Left lobe of liver (tissue), 2 donors: ENCODE measurements around the gene TMEM141. TPM values are rescaled to one million over a fixed set of nuclear protein-coding genes. Genes with fewer than 3 reads are reported as not detected.

Experiments used
- ATAC-seq: fragments of 200-7000 bp; cut with Tn5 transposase; one replicate; pipeline ENCODE4 v1.9.1; 2020; ENCODE audit warnings: mild to moderate bottlenecking, moderate library complexity
- DNase-seq: peaks from one replicate; pipeline ENCODE4 v3.0.0-alpha.2; 2020; ENCODE audit warnings: low spot score
- total RNA-seq: library from RNA; stranded (reverse); gene quantifications from one replicate; pipeline ENCODE4 v1.2.1, GENCODE V29; 2021
- donor health status: DM: no; HTN: no; CAD: no; lungs with moderate emphysema.
- donor health status: DM: no; HTN: yes; CAD: no.

TMEM141 gene
- total RNA-seq, 1 donor from 2014 or later: 55.1 TPM

- DNase-seq: peak; percentile 85
Observed at GRCh38 chr9:136807281-136808074, 16.3 kb downstream of the TMEM141 start, which contains the start of gene RABL6. Gene RABL6, plus strand, starts transcription at chr9:136807948. Its CDS starts 249 bp downstream, at chr9:136808197.

GRCh38 chr9:136808075-136808805 lies 17.1 kb downstream of the TMEM141 start:
- ATAC-seq (peak; percentile 40), DNase-seq (peak; percentile 66)

More at GRCh38 chr9:136807281-136808074, 16.3 kb downstream of the TMEM141 start, which contains the start of gene RABL6:
- ATAC-seq: peak; percentile 85

GRCh38 chr9:136808806-136809158 lies 17.6 kb downstream of the TMEM141 start:
- ATAC-seq (no peak), DNase-seq (no peak)

GRCh38 chr9:136814725-136815421 lies 23.7 kb downstream of the TMEM141 start:
- no peak for DNase-seq
- no peak for ATAC-seq

GRCh38 chr9:136815422-136815782 lies 24.3 kb downstream of the TMEM141 start:
- ATAC-seq (no peak), DNase-seq (no peak)

GRCh38 chr9:136820971-136821825 lies 30.1 kb downstream of the TMEM141 start:
- DNase-seq: no peak

GRCh38 chr9:136821826-136822544 lies 30.8 kb downstream of the TMEM141 start:
- ATAC-seq (no peak), DNase-seq (no peak)

More at GRCh38 chr9:136820971-136821825, 30.1 kb downstream of the TMEM141 start:
- peak; percentile 29 for ATAC-seq

- no peak for DNase-seq
- ATAC-seq: no peak
Observed at GRCh38 chr9:136823136-136824046, 32.2 kb downstream of the TMEM141 start.

- no peak for ATAC-seq
- DNase-seq: no peak
Observed at GRCh38 chr9:136824496-136825225, 33.5 kb downstream of the TMEM141 start.

- no peak for DNase-seq
- no peak for ATAC-seq
Observed at GRCh38 chr9:136825295-136826187, 34.4 kb downstream of the TMEM141 start.

GRCh38 chr9:136826188-136826541 lies 35.0 kb downstream of the TMEM141 start:
- no peak for DNase-seq
- no peak for ATAC-seq

GRCh38 chr9:136826703-136827582 lies 35.8 kb downstream of the TMEM141 start:
- DNase-seq: no peak
- no peak for ATAC-seq

GRCh38 chr9:136827794-136828473 lies 36.8 kb downstream of the TMEM141 start:
- ATAC-seq (no peak), DNase-seq (no peak)

- DNase-seq: no peak
- ATAC-seq: no peak
Observed at GRCh38 chr9:136828474-136829140, 37.5 kb downstream of the TMEM141 start.

- DNase-seq (no peak), ATAC-seq (no peak)
Observed at GRCh38 chr9:136829412-136829811, 38.3 kb downstream of the TMEM141 start.
